Measurements from ENCODE around the gene KHDC4.

DNA sequence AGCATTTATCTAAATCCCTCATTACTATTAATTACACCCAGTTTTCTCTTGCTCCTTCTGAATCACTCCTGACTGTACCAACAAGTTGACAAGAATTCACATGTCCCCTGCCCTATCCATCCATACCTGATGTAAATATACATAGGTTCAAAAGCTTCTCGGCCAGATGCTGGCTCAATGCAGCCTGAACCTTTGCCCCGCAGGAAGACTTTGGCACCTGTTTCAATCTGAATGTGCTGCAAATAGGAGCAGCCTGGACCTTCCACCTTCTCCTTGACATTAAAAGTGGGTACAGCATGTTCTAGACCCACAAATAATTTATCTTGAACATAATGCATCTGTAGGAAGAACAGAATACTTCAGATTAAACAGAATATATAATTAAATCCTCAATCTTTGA is 8.7 kb downstream of the KHDC4 start:
- TF ChIP-seq, protein P1, sequence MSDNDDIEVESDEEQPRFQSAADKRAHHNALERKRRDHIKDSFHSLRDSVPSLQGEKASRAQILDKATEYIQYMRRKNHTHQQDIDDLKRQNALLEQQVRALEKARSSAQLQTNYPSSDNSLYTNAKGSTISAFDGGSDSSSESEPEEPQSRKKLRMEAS (IDR thresholded peaks at IDR 0.05; ENCODE audit: low read depth, low read length): no peak
- TF ChIP-seq CTCF (IDR thresholded peaks at IDR 0.05 in 2 of 3, conservative IDR thresholded peaks at IDR 0.05 in 1 of 3; ENCODE audit: control insufficient read depth in 2 of 3, extremely low read depth in 1 of 3, insufficient read depth in 1 of 3, low read depth in 3 of 3, low read length in 3 of 3): no peak
- no peak for TF ChIP-seq HDAC6 (IDR thresholded peaks at IDR 0.05; ENCODE audit: unreplicated experiment)
- TF ChIP-seq ZBED1 (IDR thresholded peaks at IDR 0.05; ENCODE audit: borderline replicate concordance): no peak
- TF ChIP-seq, protein P2, sequence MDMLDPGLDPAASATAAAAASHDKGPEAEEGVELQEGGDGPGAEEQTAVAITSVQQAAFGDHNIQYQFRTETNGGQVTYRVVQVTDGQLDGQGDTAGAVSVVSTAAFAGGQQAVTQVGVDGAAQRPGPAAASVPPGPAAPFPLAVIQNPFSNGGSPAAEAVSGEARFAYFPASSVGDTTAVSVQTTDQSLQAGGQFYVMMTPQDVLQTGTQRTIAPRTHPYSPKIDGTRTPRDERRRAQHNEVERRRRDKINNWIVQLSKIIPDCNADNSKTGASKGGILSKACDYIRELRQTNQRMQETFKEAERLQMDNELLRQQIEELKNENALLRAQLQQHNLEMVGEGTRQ (IDR thresholded peaks at IDR 0.05; ENCODE audit: borderline replicate concordance, low read depth, low read length): no peak
- TF ChIP-seq EZH2 (IDR thresholded peaks at IDR 0.05; ENCODE audit: borderline replicate concordance, control insufficient read depth, low read depth, low read length): no peak
- no peak for TF ChIP-seq ZNF274 (IDR thresholded peaks at IDR 0.05; ENCODE audit: insufficient read depth, insufficient read length)
- no peak for TF ChIP-seq USF1 (IDR thresholded peaks at IDR 0.05; ENCODE audit: borderline replicate concordance, extremely low read length, insufficient read depth, low read depth, low read length)
- TF ChIP-seq ZSCAN29 (IDR thresholded peaks at IDR 0.05): no peak
